IMR-90 (cell line): ENCODE results near the gene MICALL2. TPM values are rescaled to one million over a fixed set of nuclear protein-coding genes. Genes with fewer than 3 reads are reported as not detected.
A peak's percentile ranks its signal among the peaks of the same experiment; 100 is the strongest.

Source experiments
- ATAC-seq: fragments of 200-7000 bp; cut with Tn5 transposase; 2 replicates; pipeline ENCODE4 v1.9.1; 2020; ENCODE audit warnings: low read depth, mild to moderate bottlenecking, moderate library complexity
- BruUV-seq: library from RNA; stranded (reverse); fragments of 400-500 nt; replicated peaks from 2 replicates; lab custom pipeline; 2021; lab: Mats Ljungman, UMichigan
- CTCF ChIA-PET: fragments of 300-600 bp; formaldehyde crosslinking; extraction: SDS; loops from one replicate; lab custom pipeline; 2021; ENCODE audit warnings: antibody characterized with exemption; lab: Yijun Ruan, JAX
- POLR2A ChIA-PET: fragments of 300-600 bp; sonication (Branson Sonifier 250); formaldehyde crosslinking; loops from one replicate; lab custom pipeline; 2022; ENCODE audit warnings: antibody characterized with exemption; ENCODE audit not compliant: unreplicated experiment; lab: Charles Lee
- DNase-seq: peaks from one replicate; pipeline ENCODE4 v3.0.0; 2013
- H2AFZ ChIP-seq: replicated peaks from 2 replicates; pipeline ENCODE3; 2013; ENCODE audit warnings: low read length, mild to moderate bottlenecking; ENCODE audit not compliant: poor library complexity
- H2AK5ac ChIP-seq: 2 replicates; pipeline ENCODE4 v1.6.1; 2013; ENCODE audit warnings: low read depth, low read length, inconsistent platforms
- H2AK9ac ChIP-seq: replicated peaks from 2 replicates; pipeline ENCODE3; 2013; ENCODE audit warnings: mild to moderate bottlenecking, low read depth, low read length, moderate library complexity; ENCODE audit not compliant: poor library complexity
- H2BK120ac ChIP-seq: 2 replicates; pipeline ENCODE4 v1.6.1; 2013; ENCODE audit warnings: low read depth, low read length, inconsistent platforms
- H2BK15ac ChIP-seq: 3 replicates; pipeline ENCODE4 v1.6.1; 2013; ENCODE audit warnings: low read depth, low read length, inconsistent platforms
- H2BK20ac ChIP-seq: 2 replicates; pipeline ENCODE4 v1.6.1; 2013; ENCODE audit warnings: low read depth, mild to moderate bottlenecking, inconsistent platforms, low read length, moderate library complexity
- H2BK5ac ChIP-seq: 2 replicates; pipeline ENCODE4 v1.6.1; 2013; ENCODE audit warnings: mild to moderate bottlenecking, low read depth, low read length, inconsistent platforms; ENCODE audit not compliant: poor library complexity, severe bottlenecking
- H3K14ac ChIP-seq: replicated peaks from 2 replicates; pipeline ENCODE4 v1.6.1; 2013; ENCODE audit warnings: low read depth, low read length, inconsistent platforms
- H3K18ac ChIP-seq: 2 replicates; pipeline ENCODE4 v1.6.1; 2013; ENCODE audit warnings: low read depth, low read length, control low read depth
- H3K23ac ChIP-seq: 2 replicates; pipeline ENCODE4 v1.6.1; 2013; ENCODE audit warnings: low read depth, low read length, inconsistent platforms
- H3K27ac ChIP-seq: 2 replicates; pipeline ENCODE4 v1.5.1; 2013; ENCODE audit warnings: mild to moderate bottlenecking, control low read depth, low read length; ENCODE audit not compliant: insufficient read depth
- H3K27me3 ChIP-seq: 2 replicates; pipeline ENCODE4 v1.6.1; 2013; ENCODE audit warnings: low read length; ENCODE audit not compliant: control insufficient read depth, insufficient read depth
- H3K36me3 ChIP-seq: 2 replicates; pipeline ENCODE4 v1.6.1; 2013; ENCODE audit warnings: low read length, mixed read lengths; ENCODE audit not compliant: control insufficient read depth, insufficient read depth
- H3K4ac ChIP-seq: 2 replicates; pipeline ENCODE4 v1.6.1; 2013; ENCODE audit warnings: low read depth, low read length, inconsistent platforms
- H3K4me1 ChIP-seq: 2 replicates; pipeline ENCODE4 v1.6.1; 2013; ENCODE audit warnings: low read length, mixed read lengths; ENCODE audit not compliant: control insufficient read depth, insufficient read depth
- H3K4me2 ChIP-seq: 2 replicates; pipeline ENCODE4 v1.6.1; 2013; ENCODE audit warnings: low read depth, mild to moderate bottlenecking, control low read depth, low read length, moderate library complexity
- H3K4me3 ChIP-seq: 2 replicates; pipeline ENCODE4 v1.5.1; 2013; ENCODE audit warnings: low read depth, mild to moderate bottlenecking, control low read depth, low read length, moderate library complexity; ENCODE audit not compliant: insufficient read depth
- H3K56ac ChIP-seq: 2 replicates; pipeline ENCODE4 v1.6.1; 2013; ENCODE audit warnings: low read length, inconsistent platforms; ENCODE audit not compliant: insufficient read depth; ENCODE audit errors: extremely low read depth
- H3K79me1 ChIP-seq, 2 experiments: 2 replicates each; pipeline ENCODE4 v1.6.1; 2013; ENCODE audit warnings: low read length in 2 of 2, inconsistent platforms in 1 of 2, low read depth in 1 of 2
- H3K9ac ChIP-seq: 2 replicates; pipeline ENCODE4 v1.6.1; 2013; ENCODE audit warnings: low read depth, low read length, control low read depth
- H3K9me1 ChIP-seq: 2 replicates; pipeline ENCODE4 v1.6.1; 2013; ENCODE audit warnings: low read length, inconsistent platforms; ENCODE audit not compliant: insufficient read depth
- H3K9me3 ChIP-seq: 2 replicates; pipeline ENCODE4 v1.6.1; 2013; ENCODE audit warnings: low read length; ENCODE audit not compliant: control insufficient read depth, insufficient read depth
- H4K20me1 ChIP-seq: 2 replicates; pipeline ENCODE4 v1.6.1; 2013; ENCODE audit warnings: low read length, inconsistent platforms; ENCODE audit not compliant: insufficient read depth
- H4K5ac ChIP-seq: 2 replicates; pipeline ENCODE4 v1.6.1; 2013; ENCODE audit warnings: mild to moderate bottlenecking, low read depth, low read length, control low read depth
- H4K8ac ChIP-seq, 2 experiments: 2 replicates each; pipeline ENCODE4 v1.6.1; 2013; ENCODE audit warnings: low read depth in 2 of 2, low read length in 2 of 2, control low read depth in 1 of 2, inconsistent platforms in 1 of 2
- H4K91ac ChIP-seq: 2 replicates; pipeline ENCODE4 v1.6.1; 2013; ENCODE audit warnings: low read depth, low read length, inconsistent platforms; ENCODE audit not compliant: insufficient read depth
- BHLHE40 ChIP-seq: fragments of 150-350 bp; IDR thresholded peaks from 2 replicates; pipeline ENCODE4 v1.6.1; 2016; ENCODE audit warnings: mild to moderate bottlenecking, low read depth, low read length
- CEBPB ChIP-seq: IDR thresholded peaks from 2 replicates; pipeline ENCODE4 v1.6.1; 2012; ENCODE audit warnings: low read depth, low read length, improper control_type of control experiment
- CHD1 ChIP-seq: IDR thresholded peaks from 2 replicates; pipeline ENCODE4 v1.6.1; 2012; ENCODE audit warnings: low read depth, low read length, improper control_type of control experiment
- CTCF ChIP-seq: conservative IDR thresholded peaks from 2 replicates; pipeline ENCODE4 v1.5.1; 2012; ENCODE audit warnings: mild to moderate bottlenecking, low read depth, low read length, improper control_type of control experiment
- ELK1 ChIP-seq: fragments of 150-350 bp; IDR thresholded peaks from 2 replicates; pipeline ENCODE4 v1.6.1; 2016; ENCODE audit warnings: low read depth, mild to moderate bottlenecking, low read length, moderate library complexity, borderline replicate concordance
- FOS ChIP-seq: fragments of 150-350 bp; IDR thresholded peaks from 2 replicates; pipeline ENCODE4 v1.6.1; 2016; ENCODE audit warnings: low read depth, low read length
- MAFK ChIP-seq: IDR thresholded peaks from 2 replicates; pipeline ENCODE4 v1.6.1; 2012; ENCODE audit warnings: low read depth, low read length, improper control_type of control experiment
- MAZ ChIP-seq: IDR thresholded peaks from 2 replicates; pipeline ENCODE4 v1.6.1; 2012; ENCODE audit warnings: low read depth, mild to moderate bottlenecking, low read length, improper control_type of control experiment, moderate library complexity, borderline replicate concordance
- MXI1 ChIP-seq: IDR thresholded peaks from 2 replicates; pipeline ENCODE4 v1.6.1; 2012; ENCODE audit warnings: low read depth, mild to moderate bottlenecking, low read length, moderate library complexity, borderline replicate concordance
- NFE2L2 ChIP-seq: fragments of 150-350 bp; IDR thresholded peaks from 2 replicates; pipeline ENCODE4 v1.6.1; 2016; ENCODE audit warnings: low read depth, mild to moderate bottlenecking, low read length
- POLR2A ChIP-seq: IDR thresholded peaks from 2 replicates; pipeline ENCODE4 v1.6.1; 2012; ENCODE audit warnings: mild to moderate bottlenecking, low read depth, low read length
- RAD21 ChIP-seq: IDR thresholded peaks from 2 replicates; pipeline ENCODE4 v1.6.1; 2012; ENCODE audit warnings: low read length, improper control_type of control experiment
- RCOR1 ChIP-seq: IDR thresholded peaks from 2 replicates; pipeline ENCODE4 v1.6.1; 2012; ENCODE audit warnings: mild to moderate bottlenecking, low read length, improper control_type of control experiment; ENCODE audit not compliant: insufficient replicate concordance
- RFX5 ChIP-seq: IDR thresholded peaks from 2 replicates; pipeline ENCODE4 v1.8.0; 2012; ENCODE audit warnings: low read depth, mild to moderate bottlenecking, low read length, moderate library complexity
- SMC3 ChIP-seq: fragments of 150-350 bp; IDR thresholded peaks from 2 replicates; pipeline ENCODE4 v1.6.1; 2016; ENCODE audit warnings: low read depth, mild to moderate bottlenecking, antibody characterized with exemption, low read length, moderate library complexity
- USF2 ChIP-seq: fragments of 150-350 bp; IDR thresholded peaks from 2 replicates; pipeline ENCODE4 v1.6.1; 2017; ENCODE audit warnings: mild to moderate bottlenecking, antibody characterized with exemption, low read length, low read depth
- WGBS, 2 experiments: methylation state at CpG; one replicate each; pipeline versions ENCODE4 v1.1.5 to v1.1.7; 2013; ENCODE audit warnings: missing lambda C conversion rate in 2 of 2; ENCODE audit not compliant: insufficient read length in 1 of 2; ENCODE audit errors: extremely low coverage in 2 of 2; 5-methylcytosine and 5-hydroxymethylcytosine counted together
- dilution Hi-C: fragments of 300-500 bp; cut with HindIII; formaldehyde crosslinking; loops from one replicate; pipeline ENCODE4 v1.14.3; 2018; ENCODE audit warnings: low sequenced_read_pairs; ENCODE audit not compliant: unreplicated experiment
- in situ Hi-C: fragments of 300-500 bp; cut with MboI; formaldehyde crosslinking; loops from 3 replicates; pipeline ENCODE4 v1.14.3; 2019; ENCODE audit warnings: low sequenced_read_pairs, inconsistent platforms, mixed read lengths
- intact Hi-C: fragments of 100-400 bp; cut with micrococcal nuclease; formaldehyde crosslinking; loops from 2 replicates; pipeline ENCODE4 v1.10.0; 2022
- polyA plus RNA-seq, 3 experiments: library from polyadenylated mRNA; depleted of rRNA; stranded (reverse); fragments of >200 nt; gene quantifications; 2 replicates each; pipeline ENCODE4 v1.2.3, GENCODE V29; 2012; ENCODE audit warnings: low replicate concordance in 1 of 3
- total RNA-seq: library from RNA; depleted of rRNA; stranded (reverse); fragments of >200 nt; gene quantifications from 2 replicates; pipeline ENCODE4 v1.2.3, GENCODE V29; 2012

The MICALL2 gene
- total and polyA plus RNA-seq, 2 of the 4 experiments (the other 2 are of a cell fraction): 6.6 to 34.1 TPM

GRCh38 chr7:1408466-1408865 lies 50.8 kb downstream of the MICALL2 start:
- Histone ChIP-seq H2AFZ (peak overlapping the region; percentile 10), H2AK5ac (no peak overlapping the region), H3K79me1 (no peaks in the 10 kb centered on the region), H4K5ac (no peak overlapping the region), H3K9ac (no peak overlapping the region), H3K4ac (no peak overlapping the region), H2AK9ac (no peak overlapping the region), H3K27me3 (peaks cover 64% of the 10 kb centered on the region), H3K14ac (no peak overlapping the region), H3K56ac (no peak overlapping the region), H3K4me2 (no peak overlapping the region), H4K20me1 (no peaks in the 10 kb centered on the region; the same call in 1 of the 2 replicates), H2BK15ac (no peak overlapping the region), H4K8ac (no peak overlapping the region), H2BK20ac (no peak overlapping the region), H3K4me1 (no peaks in the 10 kb centered on the region), H3K18ac (no peak overlapping the region), H3K23ac (no peak overlapping the region), H3K27ac (no peak overlapping the region), H3K4me3 (no peak overlapping the region), H3K9me1 (no peaks in the 10 kb centered on the region), H3K9me3 (no peaks in the 10 kb centered on the region), H4K91ac (no peak overlapping the region), H2BK5ac (no peak overlapping the region), H3K36me3 (no peaks in the 10 kb centered on the region), H2BK120ac (no peak overlapping the region)
- BruUV-seq: no TSS peak
- intact Hi-C loops: no loop called here
- no peak for DNase-seq
- no peak for ATAC-seq
- 63% methylated on average over 3 of the region's 8 CpGs; no CpG with 5 or more reads in 1 of the 2 experiments for whole genome bisulfite sequencing, 2 experiments
- CTCF ChIA-PET: no interaction called here
- in situ Hi-C loops: no loop called here
- POLR2A ChIA-PET: no interaction called here
- TF ChIP-seq BHLHE40 (no peak), SMC3 (no peak), CHD1 (no peak), POLR2A (no peak), USF2 (no peak), NFE2L2 (no peak), RAD21 (no peak), FOS (no peak), ELK1 (no peak), MAFK (no peak), RCOR1 (no peak), MAZ (no peak), CTCF (no peak), MXI1 (no peak), CEBPB (no peak), RFX5 (no peak)
- dilution Hi-C loops: no loop called here
